Endothelial cell of umbilical vein (primary cell): Measurements from ENCODE around the gene SIGLEC7. TPM values are rescaled to one million over a fixed set of nuclear protein-coding genes. Genes with fewer than 3 reads are reported as not detected.

ENCODE experiments used
- BruUV-seq: library from RNA; stranded (reverse); fragments of 400-500 nt; replicated peaks from 2 replicates; lab custom pipeline; 2021; lab: Mats Ljungman, UMichigan
- CTCF ChIA-PET: fragments of 300-600, 350-600 bp; sonication (Branson Sonifier 250); formaldehyde crosslinking; loops from one replicate; lab custom pipeline; 2021; ENCODE audit warnings: antibody characterized with exemption, inconsistent platforms; lab: Charles Lee
- POLR2A ChIA-PET: fragments of 300-600, 350-600 bp; sonication (Branson Sonifier 250); formaldehyde crosslinking; loops from one replicate; lab custom pipeline; 2021; ENCODE audit warnings: antibody characterized with exemption, inconsistent platforms; lab: Charles Lee
- DNase-seq: peaks from one replicate; pipeline ENCODE4 v3.0.0-alpha.2; 2011; ENCODE audit warnings: low read depth, low spot score
- FAIRE-seq: peaks from 2 replicates; lab custom pipeline; 2011; peaks lifted over from hg19 to GRCh38; lab: Jason Lieb, UNC
- H2AFZ ChIP-seq: 2 replicates; pipeline ENCODE4 v1.6.0; 2012; ENCODE audit warnings: low read depth, low read length, control low read depth, inconsistent platforms
- H3K27ac ChIP-seq: 2 replicates; pipeline ENCODE4 v1.5.1; 2011; ENCODE audit warnings: low read depth, mild to moderate bottlenecking, control low read depth, low read length, moderate library complexity; ENCODE audit not compliant: insufficient read depth
- H3K27me3 ChIP-seq, 2 experiments: 2 replicates each; pipeline versions ENCODE4 v1.6.0 to v1.6.1; 2011; ENCODE audit warnings: low read length in 2 of 2, mixed read lengths in 1 of 2; ENCODE audit not compliant: control insufficient read depth in 2 of 2, insufficient read depth in 2 of 2
- H3K36me3 ChIP-seq, 2 experiments: 2 replicates in 1 of 2; 3 replicates in 1 of 2; pipeline ENCODE4 v1.5.1; 2011; ENCODE audit warnings: low read length in 2 of 2, mild to moderate bottlenecking in 1 of 2, moderate library complexity in 1 of 2; ENCODE audit not compliant: control insufficient read depth in 2 of 2, insufficient read depth in 2 of 2; ENCODE audit errors: extremely low read depth in 1 of 2
- H3K4me1 ChIP-seq: 3 replicates; pipeline ENCODE4 v1.5.1; 2011; ENCODE audit warnings: mild to moderate bottlenecking, low read length; ENCODE audit not compliant: control insufficient read depth, insufficient read depth; ENCODE audit errors: extremely low read depth
- H3K4me2 ChIP-seq: 2 replicates; pipeline ENCODE4 v1.6.1; 2011; ENCODE audit warnings: low read length, control low read depth, mixed read lengths; ENCODE audit not compliant: insufficient read depth
- H3K4me3 ChIP-seq, 3 experiments: fragments of 200-600 bp in 1 of 3; sonication (generic), shearing (Covaris generic) in 1 of 3; replicated peaks in 1 of 3; 2 replicates each; pipeline ENCODE4 v1.5.1; 2011 to 2016; ENCODE audit warnings: control low read depth in 3 of 3, low read length in 3 of 3, mild to moderate bottlenecking in 2 of 3, inconsistent platforms in 1 of 3, low read depth in 1 of 3, moderate library complexity in 1 of 3; ENCODE audit not compliant: insufficient read depth in 1 of 3
- H3K79me2 ChIP-seq: 2 replicates; pipeline ENCODE4 v1.6.0; 2012; ENCODE audit warnings: low read length, inconsistent platforms; ENCODE audit not compliant: control insufficient read depth, insufficient read depth
- H3K9ac ChIP-seq: replicated peaks from 2 replicates; pipeline ENCODE3; 2011; ENCODE audit warnings: low read length, control low read depth; ENCODE audit not compliant: insufficient read depth; ENCODE audit errors: extremely low read depth
- H3K9me1 ChIP-seq: replicated peaks from 3 replicates; pipeline ENCODE4 v1.6.0; 2011; ENCODE audit warnings: mild to moderate bottlenecking, low read length; ENCODE audit not compliant: control insufficient read depth, insufficient read depth; ENCODE audit errors: extremely low read depth
- H3K9me3 ChIP-seq: replicated peaks from 2 replicates; pipeline ENCODE4 v1.5.1; 2012; ENCODE audit warnings: low read length, inconsistent platforms; ENCODE audit not compliant: control insufficient read depth, insufficient read depth
- H4K20me1 ChIP-seq: replicated peaks from 2 replicates; pipeline ENCODE3; 2011; ENCODE audit warnings: mild to moderate bottlenecking, low read length; ENCODE audit not compliant: control insufficient read depth, insufficient read depth; ENCODE audit errors: extremely low read depth
- CTCF ChIP-seq, 2 donors: IDR thresholded peaks; 1 replicate in 1 of 2; 2 replicates in 1 of 2; pipeline ENCODE4 v1.5.1; 2011; ENCODE audit warnings: low read length in 2 of 2, mild to moderate bottlenecking in 2 of 2, moderate library complexity in 2 of 2, control low read depth in 1 of 2, inconsistent platforms in 1 of 2, low read depth in 1 of 2; ENCODE audit not compliant: insufficient read depth in 1 of 2; ENCODE audit errors: extremely low read depth in 1 of 2
- EZH2 ChIP-seq: IDR thresholded peaks from 2 replicates; pipeline ENCODE4 v1.6.1; 2012; ENCODE audit warnings: borderline replicate concordance, low read depth, mild to moderate bottlenecking, moderate library complexity, low read length, inconsistent platforms; ENCODE audit not compliant: severe bottlenecking
- FOS ChIP-seq: IDR thresholded peaks from 2 replicates; pipeline ENCODE4 v1.6.1; 2011; ENCODE audit warnings: mild to moderate bottlenecking, low read length, moderate library complexity, borderline replicate concordance; ENCODE audit not compliant: insufficient read depth
- GATA2 ChIP-seq: IDR thresholded peaks from 2 replicates; pipeline ENCODE4 v1.7.0; 2011; ENCODE audit warnings: low read depth, mild to moderate bottlenecking, moderate library complexity, mixed read lengths, low read length; ENCODE audit not compliant: insufficient read length, insufficient read depth
- JUN ChIP-seq: IDR thresholded peaks from 2 replicates; pipeline ENCODE4 v1.6.1; 2011; ENCODE audit warnings: borderline replicate concordance, low read depth; ENCODE audit not compliant: insufficient read length, insufficient read depth
- MAX ChIP-seq: IDR thresholded peaks from 2 replicates; pipeline ENCODE4 v1.6.1; 2011; ENCODE audit not compliant: insufficient read depth, insufficient read length
- MYC ChIP-seq: IDR thresholded peaks from one replicate; pipeline ENCODE4 v1.6.1; 2011; ENCODE audit warnings: mild to moderate bottlenecking, low read depth, low read length
- POLR2A ChIP-seq: IDR thresholded peaks from 2 replicates; pipeline ENCODE4 v1.6.1; 2012; ENCODE audit warnings: low read depth, mild to moderate bottlenecking, control low read depth, low read length
- POLR2AphosphoS5 ChIP-seq: IDR thresholded peaks from 2 replicates; pipeline ENCODE4 v1.6.1; 2012; ENCODE audit warnings: low read depth, mild to moderate bottlenecking, control low read depth, low read length, moderate library complexity; ENCODE audit not compliant: insufficient read depth
- dilution Hi-C: fragments of 300-500 bp; cut with MboI; formaldehyde crosslinking; loops from one replicate; pipeline ENCODE4 v1.15.0; 2019; ENCODE audit warnings: low sequenced_read_pairs; ENCODE audit not compliant: extremely low pct_ligation_motif_present
- intact Hi-C: fragments of 100-400 bp; cut with micrococcal nuclease; formaldehyde crosslinking; loops from one replicate; pipeline ENCODE4 v1.10.0; 2022
- polyA plus RNA-seq, 4 experiments: library from polyadenylated mRNA; depleted of rRNA in 3 of 4; stranded (reverse) in 3 of 4; unstranded in 1 of 4; fragments of >200 nt; gene quantifications; 2 replicates each; pipeline versions ENCODE4 v1.2.1 to v1.2.3, GENCODE V29; 2011 to 2012; ENCODE audit warnings: missing spikeins in 1 of 4
- total RNA-seq: library from RNA; stranded (reverse); gene quantifications from 2 replicates; pipeline ENCODE4 v1.2.3, GENCODE V29; 2021

The SIGLEC7 gene
- total and polyA plus RNA-seq, 2 donors (not counting 3 experiments of a cell fraction or from before 2014, with no cell fraction given), result not detected

- no peak for DNase-seq
- H3K9ac ChIP-seq, result no peak overlapping the region
- no peaks in the 10 kb centered on the region for H3K27me3 ChIP-seq
- H3K9me1 ChIP-seq, result no peaks in the 10 kb centered on the region
- H3K4me2 ChIP-seq, result no peak overlapping the region
- no peaks in the 10 kb centered on the region for H3K9me3 ChIP-seq
- H3K4me1 ChIP-seq, result peaks cover 9% of the 10 kb centered on the region
- CTCF ChIA-PET, result interaction anchor here (1.1 to 2.6 kb wide), 3 partner anchors 10 to 179 kb away, joined by 4 to 7 read pairs (median 7); no protein-coding TSS in a partner anchor
- POLR2A ChIA-PET, result no interaction called here
- dilution Hi-C loops, result no loop called here
- BruUV-seq, result no TSS peak
- H3K36me3 ChIP-seq, result peaks cover 2 to 5% of the 10 kb centered on the region in 2 experiments
- no peak overlapping the region for H2AFZ ChIP-seq
- H3K79me2 ChIP-seq, result peaks cover 46% of the 10 kb centered on the region
- H3K4me3 ChIP-seq, result no peak overlapping the region
- no peak for TF ChIP-seq MYC
- no peak for TF ChIP-seq GATA2
- no peak for TF ChIP-seq FOS
- no peak for TF ChIP-seq MAX
- no peak for TF ChIP-seq JUN
- TF ChIP-seq POLR2AphosphoS5, result no peak
- no peak for TF ChIP-seq EZH2
- TF ChIP-seq CTCF (IDR thresholded peaks at IDR 0.05; ENCODE audit: extremely low read depth in 1 of 2, insufficient read depth in 1 of 2, low read depth in 1 of 2, low read length in 2 of 2), result no peak
- no peak for TF ChIP-seq POLR2A
- no peak overlapping the region for H3K27ac ChIP-seq
- no peak for FAIRE-seq
- intact Hi-C loops, result no loop called here
- no peaks in the 10 kb centered on the region for H4K20me1 ChIP-seq
Measured at GRCh38 chr19:51101171-51101865, 40.8 kb upstream of the SIGLEC7 start.
